HepG2 (cell line): ENCODE results near the gene NCMAP. TPM values are rescaled to one million over a fixed set of nuclear protein-coding genes. Genes with fewer than 3 reads are reported as not detected.
A peak's percentile ranks its signal among the peaks of the same experiment; 100 is the strongest.

ENCODE experiments used
- CBFB ChIP-seq: sonication (generic); formaldehyde crosslinking; IDR thresholded peaks from 2 replicates; pipeline ENCODE4 v1.4.0; 2020; ENCODE audit warnings: missing genetic modification reagents
- JUNB ChIP-seq: sonication (generic); formaldehyde crosslinking; IDR thresholded peaks from 2 replicates; pipeline ENCODE4 v1.8.0; 2022; ENCODE audit warnings: missing genetic modification reagents, mild to moderate bottlenecking, borderline replicate concordance
- KAT8 ChIP-seq: IDR thresholded peaks from 2 replicates; pipeline ENCODE4 v1.6.1; 2016; ENCODE audit warnings: missing genetic modification reagents, missing compliant biosample characterization
- MEF2D ChIP-seq: sonication (generic); formaldehyde crosslinking; IDR thresholded peaks from 2 replicates; pipeline ENCODE4 v1.5.1; 2020; ENCODE audit warnings: mild to moderate bottlenecking, missing genetic modification reagents
- PAX8 ChIP-seq: sonication (generic); formaldehyde crosslinking; IDR thresholded peaks from 2 replicates; pipeline ENCODE4 v1.8.0; 2022; ENCODE audit warnings: mild to moderate bottlenecking, missing genetic modification reagents, borderline replicate concordance
- SOX5 ChIP-seq: IDR thresholded peaks from 2 replicates; pipeline ENCODE4 v1.6.1; 2016; ENCODE audit warnings: borderline replicate concordance
- SRSF1 ChIP-seq: fragments of 200-400 bp; formaldehyde crosslinking; optimal IDR thresholded peaks from 2 replicates; pipeline ENCODE3; 2017; ENCODE audit warnings: mild to moderate bottlenecking, low read depth, low read length, moderate library complexity
- ZNF563 ChIP-seq: sonication (generic); formaldehyde crosslinking; IDR thresholded peaks from 2 replicates; pipeline ENCODE4 v1.8.0; 2022; ENCODE audit warnings: mild to moderate bottlenecking, moderate library complexity, missing genetic modification reagents
- ZNF607 ChIP-seq: sonication (generic); formaldehyde crosslinking; IDR thresholded peaks from 2 replicates; pipeline ENCODE4 v1.5.1; 2020; ENCODE audit warnings: missing genetic modification reagents, mild to moderate bottlenecking, borderline replicate concordance
- polyA plus RNA-seq, 8 experiments: library from polyadenylated mRNA; depleted of rRNA in 3 of 8; stranded (reverse) in 7 of 8; unstranded in 1 of 8; fragments of >200 nt; fragmentation: Illumina TruSeq in 4 of 8; extraction: Trizol in 4 of 8; gene quantifications; 2 replicates each; pipeline versions ENCODE4 v1.2.1 to v1.2.3, GENCODE V29; 2011 to 2016; ENCODE audit warnings: low read depth in 4 of 8, missing spikeins in 1 of 8, mixed read lengths in 1 of 8; ENCODE audit not compliant: insufficient read depth in 1 of 8
- total RNA-seq, 5 experiments: library from RNA; depleted of rRNA; stranded (reverse); fragments of >200 nt; fragmentation: Illumina TruSeq; extraction: Trizol; gene quantifications; 2 replicates each; pipeline ENCODE4 v1.2.3, GENCODE V29; 2016; ENCODE audit warnings: low read depth in 1 of 5
- TF ChIP-seq, protein P1 (sequence below): fragments of 450-650 bp; IDR thresholded peaks from 2 replicates; pipeline ENCODE4 v1.6.1; 2016
- TF ChIP-seq, protein P2 (sequence below): sonication (generic); formaldehyde crosslinking; conservative IDR thresholded peaks from 2 replicates; pipeline ENCODE4 v1.5.0; 2020; ENCODE audit warnings: missing genetic modification reagents
- TF ChIP-seq, protein P3 (sequence below): sonication (generic); formaldehyde crosslinking; IDR thresholded peaks from 2 replicates; pipeline ENCODE4 v1.5.0; 2020; ENCODE audit warnings: mild to moderate bottlenecking, missing genetic modification reagents
- TF ChIP-seq, protein P4 (sequence below): sonication (generic); formaldehyde crosslinking; IDR thresholded peaks from 2 replicates; pipeline ENCODE4 v1.9.0; 2022; ENCODE audit warnings: missing genetic modification reagents, mild to moderate bottlenecking, borderline replicate concordance
- TF ChIP-seq, protein P5 (sequence below): sonication (generic); formaldehyde crosslinking; IDR thresholded peaks from 2 replicates; pipeline ENCODE4 v1.8.1; 2023; ENCODE audit warnings: mild to moderate bottlenecking, moderate library complexity, missing genetic modification reagents

Gene NCMAP
- total and polyA plus RNA-seq, 2 of the 13 experiments (the other 11 are each of a cell fraction or from before 2014, with no cell fraction given) = 2.7 to 20.0 TPM

DNA sequence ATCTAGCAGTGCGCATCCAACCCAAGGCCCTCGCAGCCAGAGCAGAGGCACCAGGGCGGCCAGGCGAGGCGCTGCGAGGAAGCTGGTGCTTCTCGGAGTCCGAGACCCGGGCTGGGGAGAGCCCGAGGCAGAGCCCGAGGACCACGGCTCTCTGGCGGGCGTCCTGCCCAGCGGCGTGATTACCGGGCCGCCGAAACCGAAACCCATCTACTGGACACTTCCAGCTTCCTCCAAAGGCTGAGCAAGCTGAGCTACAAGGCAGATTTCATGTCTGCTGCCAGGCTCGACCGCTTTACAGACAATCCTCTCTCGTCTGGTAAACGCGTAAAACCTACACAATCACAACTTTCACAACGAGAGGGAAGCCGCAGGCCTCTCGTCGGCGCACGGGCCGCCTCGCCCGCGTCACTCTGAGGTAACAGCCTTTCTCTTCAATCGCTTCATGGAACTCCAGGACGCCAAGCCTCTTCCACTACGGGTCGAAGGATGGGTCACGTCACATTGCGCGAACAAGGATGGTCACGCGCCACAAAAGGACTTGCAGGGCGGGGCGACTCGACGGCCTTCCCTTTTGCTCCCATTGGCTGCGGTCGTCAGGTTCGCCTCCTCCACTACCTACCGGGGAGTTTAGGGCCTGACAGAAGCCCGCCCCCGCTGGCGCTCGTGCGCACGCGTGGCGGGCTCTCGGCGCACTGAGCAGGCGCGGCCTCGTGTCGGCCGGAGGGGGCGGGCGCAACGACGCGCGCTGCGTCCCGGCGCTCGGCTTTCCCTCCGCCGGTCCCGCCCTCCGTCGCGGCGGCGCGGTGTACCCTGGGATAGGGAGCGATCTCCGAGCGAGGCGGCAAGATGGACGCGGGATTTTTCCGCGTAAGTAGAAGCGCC is 86.8 kb downstream of the NCMAP start, which contains the start of gene SRRM1 (continued):
- TF ChIP-seq, protein P1, sequence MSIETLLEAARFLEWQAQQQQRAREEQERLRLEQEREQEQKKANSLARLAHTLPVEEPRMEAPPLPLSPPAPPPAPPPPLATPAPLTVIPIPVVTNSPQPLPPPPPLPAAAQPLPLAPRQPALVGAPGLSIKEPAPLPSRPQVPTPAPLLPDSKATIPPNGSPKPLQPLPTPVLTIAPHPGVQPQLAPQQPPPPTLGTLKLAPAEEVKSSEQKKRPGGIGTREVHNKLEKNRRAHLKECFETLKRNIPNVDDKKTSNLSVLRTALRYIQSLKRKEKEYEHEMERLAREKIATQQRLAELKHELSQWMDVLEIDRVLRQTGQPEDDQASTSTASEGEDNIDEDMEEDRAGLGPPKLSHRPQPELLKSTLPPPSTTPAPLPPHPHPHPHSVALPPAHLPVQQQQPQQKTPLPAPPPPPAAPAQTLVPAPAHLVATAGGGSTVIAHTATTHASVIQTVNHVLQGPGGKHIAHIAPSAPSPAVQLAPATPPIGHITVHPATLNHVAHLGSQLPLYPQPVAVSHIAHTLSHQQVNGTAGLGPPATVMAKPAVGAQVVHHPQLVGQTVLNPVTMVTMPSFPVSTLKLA = peak; percentile 48; the same call in 1 of the 2 replicates
- TF ChIP-seq KAT8 (CRISPR knock-in tag) = peak; percentile 92
- TF ChIP-seq SOX5 (CRISPR knock-in tag) = peak; percentile 52
- TF ChIP-seq, protein P2, sequence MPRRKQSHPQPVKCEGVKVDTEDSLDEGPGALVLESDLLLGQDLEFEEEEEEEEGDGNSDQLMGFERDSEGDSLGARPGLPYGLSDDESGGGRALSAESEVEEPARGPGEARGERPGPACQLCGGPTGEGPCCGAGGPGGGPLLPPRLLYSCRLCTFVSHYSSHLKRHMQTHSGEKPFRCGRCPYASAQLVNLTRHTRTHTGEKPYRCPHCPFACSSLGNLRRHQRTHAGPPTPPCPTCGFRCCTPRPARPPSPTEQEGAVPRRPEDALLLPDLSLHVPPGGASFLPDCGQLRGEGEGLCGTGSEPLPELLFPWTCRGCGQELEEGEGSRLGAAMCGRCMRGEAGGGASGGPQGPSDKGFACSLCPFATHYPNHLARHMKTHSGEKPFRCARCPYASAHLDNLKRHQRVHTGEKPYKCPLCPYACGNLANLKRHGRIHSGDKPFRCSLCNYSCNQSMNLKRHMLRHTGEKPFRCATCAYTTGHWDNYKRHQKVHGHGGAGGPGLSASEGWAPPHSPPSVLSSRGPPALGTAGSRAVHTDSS (CRISPR knock-in tag) = no peak
- 0 out of 2 replicates have a peak, but pooled peaks have one; percentile 59 for TF ChIP-seq MEF2D (CRISPR knock-in tag)
- peak; percentile 64 for TF ChIP-seq ZNF563 (CRISPR knock-in tag)
- 0 out of 2 replicates have a peak, but pooled peaks have one; percentile 50 for TF ChIP-seq PAX8 (CRISPR knock-in tag)
- TF ChIP-seq CBFB (CRISPR knock-in tag) = peak; percentile 76; the same call in 1 of the 2 replicates
- TF ChIP-seq JUNB (CRISPR knock-in tag) = no peak
- TF ChIP-seq, protein P3, sequence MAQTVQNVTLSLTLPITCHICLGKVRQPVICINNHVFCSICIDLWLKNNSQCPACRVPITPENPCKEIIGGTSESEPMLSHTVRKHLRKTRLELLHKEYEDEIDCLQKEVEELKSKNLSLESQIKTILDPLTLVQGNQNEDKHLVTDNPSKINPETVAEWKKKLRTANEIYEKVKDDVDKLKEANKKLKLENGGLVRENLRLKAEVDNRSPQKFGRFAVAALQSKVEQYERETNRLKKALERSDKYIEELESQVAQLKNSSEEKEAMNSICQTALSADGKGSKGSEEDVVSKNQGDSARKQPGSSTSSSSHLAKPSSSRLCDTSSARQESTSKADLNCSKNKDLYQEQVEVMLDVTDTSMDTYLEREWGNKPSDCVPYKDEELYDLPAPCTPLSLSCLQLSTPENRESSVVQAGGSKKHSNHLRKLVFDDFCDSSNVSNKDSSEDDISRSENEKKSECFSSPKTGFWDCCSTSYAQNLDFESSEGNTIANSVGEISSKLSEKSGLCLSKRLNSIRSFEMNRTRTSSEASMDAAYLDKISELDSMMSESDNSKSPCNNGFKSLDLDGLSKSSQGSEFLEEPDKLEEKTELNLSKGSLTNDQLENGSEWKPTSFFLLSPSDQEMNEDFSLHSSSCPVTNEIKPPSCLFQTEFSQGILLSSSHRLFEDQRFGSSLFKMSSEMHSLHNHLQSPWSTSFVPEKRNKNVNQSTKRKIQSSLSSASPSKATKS (CRISPR knock-in tag) = 0 out of 2 replicates have a peak, but pooled peaks have one; percentile 36
- peak; percentile 43; the same call in 1 of the 2 replicates for TF ChIP-seq ZNF607 (CRISPR knock-in tag)
- TF ChIP-seq, protein P4, sequence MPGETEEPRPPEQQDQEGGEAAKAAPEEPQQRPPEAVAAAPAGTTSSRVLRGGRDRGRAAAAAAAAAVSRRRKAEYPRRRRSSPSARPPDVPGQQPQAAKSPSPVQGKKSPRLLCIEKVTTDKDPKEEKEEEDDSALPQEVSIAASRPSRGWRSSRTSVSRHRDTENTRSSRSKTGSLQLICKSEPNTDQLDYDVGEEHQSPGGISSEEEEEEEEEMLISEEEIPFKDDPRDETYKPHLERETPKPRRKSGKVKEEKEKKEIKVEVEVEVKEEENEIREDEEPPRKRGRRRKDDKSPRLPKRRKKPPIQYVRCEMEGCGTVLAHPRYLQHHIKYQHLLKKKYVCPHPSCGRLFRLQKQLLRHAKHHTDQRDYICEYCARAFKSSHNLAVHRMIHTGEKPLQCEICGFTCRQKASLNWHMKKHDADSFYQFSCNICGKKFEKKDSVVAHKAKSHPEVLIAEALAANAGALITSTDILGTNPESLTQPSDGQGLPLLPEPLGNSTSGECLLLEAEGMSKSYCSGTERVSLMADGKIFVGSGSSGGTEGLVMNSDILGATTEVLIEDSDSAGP (CRISPR knock-in tag) = peak; percentile 80
- TF ChIP-seq, protein P5, sequence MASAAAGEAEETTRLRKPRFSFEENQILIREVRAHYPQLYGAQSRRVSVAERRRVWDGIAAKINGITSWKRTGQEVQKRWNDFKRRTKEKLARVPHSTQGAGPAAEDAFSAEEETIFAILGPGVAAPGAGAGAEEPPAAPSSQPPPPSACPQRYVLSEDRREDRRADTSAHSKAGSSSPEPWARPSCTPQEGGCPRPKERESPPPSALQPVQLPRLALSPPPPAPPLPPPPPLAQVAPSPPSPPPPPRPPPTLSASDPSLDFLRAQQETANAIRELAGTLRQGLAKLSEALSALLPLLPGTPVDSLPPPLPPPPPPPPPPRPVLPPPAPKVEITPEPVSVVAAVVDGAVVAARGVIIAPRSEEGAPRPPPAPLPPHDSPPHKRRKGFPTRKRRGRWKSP (CRISPR knock-in tag) = peak; percentile 87
- TF ChIP-seq SRSF1 = no peak
